ENCODE measurements around the gene STIP1.

STIP1 gene

GRCh38 chr11:64232967-64233315 lies 47.0 kb downstream of the STIP1 start:
- Histone ChIP-seq H2AK5ac (ENCODE audit: low read length) (no peak overlapping the region), H3K27ac (ENCODE audit: low read depth, low read length) (no peak overlapping the region), H4K12ac (ENCODE audit: low read depth, low read length) (no peak overlapping the region), H2AFZ (ENCODE audit: insufficient read depth, low read length, poor library complexity) (no peak overlapping the region), H3K4me1 (ENCODE audit: control insufficient read depth in 1 of 2, insufficient read depth in 2 of 2, low read length in 2 of 2) (peaks cover 4 to 7% of the 10 kb centered on the region in 2 experiments), H3K4me3 (ENCODE audit: low read depth, low read length) (no peak overlapping the region), H3K14ac (ENCODE audit: low read length) (no peak overlapping the region), H4K8ac (ENCODE audit: low read depth, low read length) (no peak overlapping the region), H3K27me3 (ENCODE audit: insufficient read depth, low read length) (no peaks in the 10 kb centered on the region), H2BK12ac (ENCODE audit: low read length) (no peak overlapping the region), H4K91ac (ENCODE audit: low read depth, low read length) (no peak overlapping the region), H3K4me2 (ENCODE audit: low read length) (no peak overlapping the region), H2BK120ac (ENCODE audit: insufficient read depth, low read length, poor library complexity) (no peak overlapping the region), H3K36me3 (ENCODE audit: control insufficient read depth in 1 of 2, insufficient read depth in 2 of 2, low read length in 2 of 2) (peaks cover 9 to 14% of the 10 kb centered on the region in 2 experiments), H3K23ac (ENCODE audit: low read length) (no peak overlapping the region), H3K79me2 (ENCODE audit: control insufficient read depth, insufficient read depth, low read length, poor library complexity) (peaks cover 10% of the 10 kb centered on the region), H3K18ac (ENCODE audit: low read length) (no peak overlapping the region), H2BK5ac (ENCODE audit: low read depth, low read length, poor library complexity) (no peak overlapping the region), H3K9me3 (ENCODE audit: insufficient read depth, low read depth, low read length) (no peaks in the 10 kb centered on the region), H3K79me1 (ENCODE audit: low read length) (peaks cover 11% of the 10 kb centered on the region), H3K9ac (ENCODE audit: low read length) (no peak overlapping the region), H3K4ac (ENCODE audit: low read depth, low read length) (no peak overlapping the region)
- no CpG with 5 or more reads among the region's 8 CpGs for WGBS (ENCODE audit: extremely low coverage, insufficient coverage, insufficient read length)
- no peak for DNase-seq

GRCh38 chr11:64233913-64234586 lies 48.1 kb downstream of the STIP1 start, which contains the start of gene VEGFB:
TSS of gene VEGFB (plus strand) at chr11:64234584. CDS start at chr11:64234834, 250 bp downstream.
- Histone ChIP-seq H4K12ac (ENCODE audit: low read depth, low read length) (peak within 1 kb of the TSS; percentile 60), H2AK5ac (ENCODE audit: low read length) (peak within 1 kb of the TSS; percentile 52), H3K18ac (ENCODE audit: low read length) (peak within 1 kb of the TSS; percentile 73), H3K27me3 (ENCODE audit: insufficient read depth, low read length) (no peaks in the 10 kb centered on the region), H4K8ac (ENCODE audit: low read depth, low read length) (peak within 1 kb of the TSS; percentile 72), H3K4ac (ENCODE audit: low read depth, low read length) (peak within 1 kb of the TSS; percentile 53), H3K9me3 (ENCODE audit: insufficient read depth, low read depth, low read length) (no peaks in the 10 kb centered on the region), H3K4me1 (ENCODE audit: control insufficient read depth in 1 of 2, insufficient read depth in 2 of 2, low read length in 2 of 2) (peaks cover 4 to 7% of the 10 kb centered on the region in 2 experiments), H2BK5ac (ENCODE audit: low read depth, low read length, poor library complexity) (peak within 1 kb of the TSS; percentile 33), H3K4me2 (ENCODE audit: low read length) (peak within 1 kb of the TSS; percentile 79), H2BK120ac (ENCODE audit: insufficient read depth, low read length, poor library complexity) (peak within 1 kb of the TSS; percentile 27), H3K27ac (ENCODE audit: low read depth, low read length) (peak within 1 kb of the TSS; percentile 33), H4K91ac (ENCODE audit: low read depth, low read length) (peak within 1 kb of the TSS; percentile 85), H3K14ac (ENCODE audit: low read length) (peak within 1 kb of the TSS; percentile 81), H3K79me1 (ENCODE audit: low read length) (peaks cover 11% of the 10 kb centered on the region), H3K4me3 (ENCODE audit: low read depth, low read length) (peak within 1 kb of the TSS; percentile 81), H3K9ac (ENCODE audit: low read length) (peak within 1 kb of the TSS; percentile 35), H2AFZ (ENCODE audit: insufficient read depth, low read length, poor library complexity) (peak within 1 kb of the TSS; percentile 62), H3K23ac (ENCODE audit: low read length) (no peak within 1 kb of the TSS), H3K79me2 (ENCODE audit: control insufficient read depth, insufficient read depth, low read length, poor library complexity) (peaks cover 10% of the 10 kb centered on the region), H3K36me3 (ENCODE audit: control insufficient read depth in 1 of 2, insufficient read depth in 2 of 2, low read length in 2 of 2) (peaks cover 19 to 25% of the 10 kb centered on the region in 2 experiments), H2BK12ac (ENCODE audit: low read length) (no peak within 1 kb of the TSS)
- WGBS (ENCODE audit: extremely low coverage, insufficient coverage, insufficient read length) = no CpG with 5 or more reads among the region's 62 CpGs
- DNase-seq = peak in 1 of 2 donors; percentile 64

GRCh38 chr11:64234647-64235379 lies 48.8 kb downstream of the STIP1 start:
- no CpG with 5 or more reads among the region's 80 CpGs for WGBS (ENCODE audit: extremely low coverage, insufficient coverage, insufficient read length)
- peak overlapping the region; percentile 72 for H4K8ac ChIP-seq (ENCODE audit: low read depth, low read length)
- peaks cover 3 to 10% of the 10 kb centered on the region in 2 experiments for H3K4me1 ChIP-seq (ENCODE audit: control insufficient read depth in 1 of 2, insufficient read depth in 2 of 2, low read length in 2 of 2)
- H2BK12ac ChIP-seq (ENCODE audit: low read length) = no peak overlapping the region
- H3K18ac ChIP-seq (ENCODE audit: low read length) = peak overlapping the region; percentile 68
- peaks cover 20 to 26% of the 10 kb centered on the region in 2 experiments for H3K36me3 ChIP-seq (ENCODE audit: control insufficient read depth in 1 of 2, insufficient read depth in 2 of 2, low read length in 2 of 2)
- peak overlapping the region; percentile 81 for H3K4me3 ChIP-seq (ENCODE audit: low read depth, low read length)
- peak overlapping the region; percentile 33 for H3K27ac ChIP-seq (ENCODE audit: low read depth, low read length)
- DNase-seq = peak in 1 of 2 donors; percentile 74
- peak overlapping the region; percentile 27 for H2BK120ac ChIP-seq (ENCODE audit: insufficient read depth, low read length, poor library complexity)
- no peak overlapping the region for H3K9ac ChIP-seq (ENCODE audit: low read length)
- peak overlapping the region; percentile 81 for H3K14ac ChIP-seq (ENCODE audit: low read length)
- peak overlapping the region; percentile 85 for H4K91ac ChIP-seq (ENCODE audit: low read depth, low read length)
- peak overlapping the region; percentile 62 for H2AFZ ChIP-seq (ENCODE audit: insufficient read depth, low read length, poor library complexity)
- peak overlapping the region; percentile 79 for H3K4me2 ChIP-seq (ENCODE audit: low read length)
- peaks cover 11% of the 10 kb centered on the region for H3K79me1 ChIP-seq (ENCODE audit: low read length)
- H2BK5ac ChIP-seq (ENCODE audit: low read depth, low read length, poor library complexity) = peak overlapping the region; percentile 33
- no peaks in the 10 kb centered on the region for H3K27me3 ChIP-seq (ENCODE audit: insufficient read depth, low read length)
- H2AK5ac ChIP-seq (ENCODE audit: low read length) = peak overlapping the region; percentile 13
- peak overlapping the region; percentile 53 for H3K4ac ChIP-seq (ENCODE audit: low read depth, low read length)
- H3K79me2 ChIP-seq (ENCODE audit: control insufficient read depth, insufficient read depth, low read length, poor library complexity) = peaks cover 10% of the 10 kb centered on the region
- peak overlapping the region; percentile 28 for H4K12ac ChIP-seq (ENCODE audit: low read depth, low read length)
- H3K23ac ChIP-seq (ENCODE audit: low read length) = no peak overlapping the region
- no peaks in the 10 kb centered on the region for H3K9me3 ChIP-seq (ENCODE audit: insufficient read depth, low read depth, low read length)

- H3K27ac ChIP-seq (ENCODE audit: low read depth, low read length) = no peak overlapping the region
- peak overlapping the region; percentile 79 for H3K4me2 ChIP-seq (ENCODE audit: low read length)
- no CpG with 5 or more reads among the region's 12 CpGs for WGBS (ENCODE audit: extremely low coverage, insufficient coverage, insufficient read length)
- no peak overlapping the region for H3K4me3 ChIP-seq (ENCODE audit: low read depth, low read length)
- peak overlapping the region; percentile 85 for H4K91ac ChIP-seq (ENCODE audit: low read depth, low read length)
- peaks cover 8 to 18% of the 10 kb centered on the region in 2 experiments for H3K4me1 ChIP-seq (ENCODE audit: control insufficient read depth in 1 of 2, insufficient read depth in 2 of 2, low read length in 2 of 2)
- H3K79me1 ChIP-seq (ENCODE audit: low read length) = peaks cover 13% of the 10 kb centered on the region
- H3K27me3 ChIP-seq (ENCODE audit: insufficient read depth, low read length) = no peaks in the 10 kb centered on the region
- H3K4ac ChIP-seq (ENCODE audit: low read depth, low read length) = no peak overlapping the region
- H3K9me3 ChIP-seq (ENCODE audit: insufficient read depth, low read depth, low read length) = no peaks in the 10 kb centered on the region
- no peak overlapping the region for H2BK5ac ChIP-seq (ENCODE audit: low read depth, low read length, poor library complexity)
- H3K14ac ChIP-seq (ENCODE audit: low read length) = peak overlapping the region; percentile 24
- no peak overlapping the region for H3K23ac ChIP-seq (ENCODE audit: low read length)
- H2BK120ac ChIP-seq (ENCODE audit: insufficient read depth, low read length, poor library complexity) = no peak overlapping the region
- no peak for DNase-seq
- H2BK12ac ChIP-seq (ENCODE audit: low read length) = no peak overlapping the region
- H3K79me2 ChIP-seq (ENCODE audit: control insufficient read depth, insufficient read depth, low read length, poor library complexity) = peaks cover 9% of the 10 kb centered on the region
- peak overlapping the region; percentile 28 for H4K12ac ChIP-seq (ENCODE audit: low read depth, low read length)
- H3K9ac ChIP-seq (ENCODE audit: low read length) = no peak overlapping the region
- peak overlapping the region; percentile 45 for H3K18ac ChIP-seq (ENCODE audit: low read length)
- no peak overlapping the region for H2AK5ac ChIP-seq (ENCODE audit: low read length)
- peak overlapping the region; percentile 5 for H2AFZ ChIP-seq (ENCODE audit: insufficient read depth, low read length, poor library complexity)
- H3K36me3 ChIP-seq (ENCODE audit: control insufficient read depth in 1 of 2, insufficient read depth in 2 of 2, low read length in 2 of 2) = peaks cover 20 to 26% of the 10 kb centered on the region in 2 experiments
- no peak overlapping the region for H4K8ac ChIP-seq (ENCODE audit: low read depth, low read length)
Measured at GRCh38 chr11:64235437-64236161, 49.6 kb downstream of the STIP1 start.
